Endothelial cell of umbilical vein (primary cell): ENCODE data around the gene C2orf68.

Source experiments
- EZH2 ChIP-seq: IDR thresholded peaks from 2 replicates; pipeline ENCODE4 v1.6.1; 2012; ENCODE audit warnings: borderline replicate concordance, low read depth, mild to moderate bottlenecking, moderate library complexity, low read length, inconsistent platforms; ENCODE audit not compliant: severe bottlenecking
- FOS ChIP-seq: IDR thresholded peaks from 2 replicates; pipeline ENCODE4 v1.6.1; 2011; ENCODE audit warnings: mild to moderate bottlenecking, low read length, moderate library complexity, borderline replicate concordance; ENCODE audit not compliant: insufficient read depth
- GATA2 ChIP-seq: IDR thresholded peaks from 2 replicates; pipeline ENCODE4 v1.7.0; 2011; ENCODE audit warnings: low read depth, mild to moderate bottlenecking, moderate library complexity, mixed read lengths, low read length; ENCODE audit not compliant: insufficient read length, insufficient read depth
- JUN ChIP-seq: IDR thresholded peaks from 2 replicates; pipeline ENCODE4 v1.6.1; 2011; ENCODE audit warnings: borderline replicate concordance, low read depth; ENCODE audit not compliant: insufficient read length, insufficient read depth
- MYC ChIP-seq: IDR thresholded peaks from one replicate; pipeline ENCODE4 v1.6.1; 2011; ENCODE audit warnings: mild to moderate bottlenecking, low read depth, low read length
- POLR2A ChIP-seq: IDR thresholded peaks from 2 replicates; pipeline ENCODE4 v1.6.1; 2012; ENCODE audit warnings: low read depth, mild to moderate bottlenecking, control low read depth, low read length
- POLR2AphosphoS5 ChIP-seq: IDR thresholded peaks from 2 replicates; pipeline ENCODE4 v1.6.1; 2012; ENCODE audit warnings: low read depth, mild to moderate bottlenecking, control low read depth, low read length, moderate library complexity; ENCODE audit not compliant: insufficient read depth
- TF ChIP-seq, protein P1 (sequence below), 2 donors: IDR thresholded peaks; 1 replicate in 1 of 2; 2 replicates in 1 of 2; pipeline ENCODE4 v1.5.1; 2011; ENCODE audit warnings: low read length in 2 of 2, mild to moderate bottlenecking in 2 of 2, moderate library complexity in 2 of 2, control low read depth in 1 of 2, inconsistent platforms in 1 of 2, low read depth in 1 of 2; ENCODE audit not compliant: insufficient read depth in 1 of 2; ENCODE audit errors: extremely low read depth in 1 of 2
- TF ChIP-seq, protein P2 (sequence below): IDR thresholded peaks from 2 replicates; pipeline ENCODE4 v1.6.1; 2011; ENCODE audit not compliant: insufficient read depth, insufficient read length

DNA sequence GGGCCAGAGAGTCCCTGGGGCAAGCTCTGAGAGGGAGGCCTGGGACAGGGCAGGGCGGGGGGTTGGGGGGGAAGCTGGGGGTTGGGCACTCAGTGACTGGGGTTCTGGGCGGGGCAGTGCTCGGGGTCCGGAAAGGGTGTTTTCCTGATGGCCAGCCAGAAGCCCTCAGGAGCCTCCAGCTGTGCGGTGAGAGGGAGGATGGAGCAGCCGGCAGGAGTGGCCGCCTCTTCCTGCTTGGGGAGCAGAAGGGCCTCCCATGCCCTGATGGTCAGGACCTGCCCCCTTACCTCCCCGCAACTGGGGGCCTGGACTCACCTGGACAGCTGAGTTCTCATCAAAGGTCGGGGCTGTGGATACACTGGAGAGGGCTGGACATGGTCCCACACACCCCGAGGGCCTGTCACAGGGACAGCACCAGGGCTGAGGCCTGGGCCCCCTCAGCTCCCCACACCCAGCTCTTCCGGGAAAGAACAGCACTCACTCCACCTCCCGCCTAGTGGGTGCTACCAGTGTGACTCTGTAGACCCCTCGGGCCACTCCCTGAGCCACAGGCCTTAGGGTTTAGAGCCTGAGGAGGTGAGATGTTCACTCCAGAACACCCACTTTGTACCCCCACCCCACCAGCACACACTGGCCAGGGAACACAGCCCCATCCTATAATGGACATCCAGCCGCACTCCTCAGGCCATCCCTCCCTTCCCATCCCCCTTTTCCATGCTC is 49.4 kb upstream of the C2orf68 start:
- TF ChIP-seq EZH2 (no peak), POLR2A (no peak), MYC (no peak), FOS (no peak), GATA2 (no peak), POLR2AphosphoS5 (no peak), JUN (no peak)
- TF ChIP-seq, protein P1, sequence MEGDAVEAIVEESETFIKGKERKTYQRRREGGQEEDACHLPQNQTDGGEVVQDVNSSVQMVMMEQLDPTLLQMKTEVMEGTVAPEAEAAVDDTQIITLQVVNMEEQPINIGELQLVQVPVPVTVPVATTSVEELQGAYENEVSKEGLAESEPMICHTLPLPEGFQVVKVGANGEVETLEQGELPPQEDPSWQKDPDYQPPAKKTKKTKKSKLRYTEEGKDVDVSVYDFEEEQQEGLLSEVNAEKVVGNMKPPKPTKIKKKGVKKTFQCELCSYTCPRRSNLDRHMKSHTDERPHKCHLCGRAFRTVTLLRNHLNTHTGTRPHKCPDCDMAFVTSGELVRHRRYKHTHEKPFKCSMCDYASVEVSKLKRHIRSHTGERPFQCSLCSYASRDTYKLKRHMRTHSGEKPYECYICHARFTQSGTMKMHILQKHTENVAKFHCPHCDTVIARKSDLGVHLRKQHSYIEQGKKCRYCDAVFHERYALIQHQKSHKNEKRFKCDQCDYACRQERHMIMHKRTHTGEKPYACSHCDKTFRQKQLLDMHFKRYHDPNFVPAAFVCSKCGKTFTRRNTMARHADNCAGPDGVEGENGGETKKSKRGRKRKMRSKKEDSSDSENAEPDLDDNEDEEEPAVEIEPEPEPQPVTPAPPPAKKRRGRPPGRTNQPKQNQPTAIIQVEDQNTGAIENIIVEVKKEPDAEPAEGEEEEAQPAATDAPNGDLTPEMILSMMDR (IDR thresholded peaks at IDR 0.05; ENCODE audit: extremely low read depth in 1 of 2, insufficient read depth in 1 of 2, low read depth in 1 of 2, low read length in 2 of 2): no peak
- TF ChIP-seq, protein P2, sequence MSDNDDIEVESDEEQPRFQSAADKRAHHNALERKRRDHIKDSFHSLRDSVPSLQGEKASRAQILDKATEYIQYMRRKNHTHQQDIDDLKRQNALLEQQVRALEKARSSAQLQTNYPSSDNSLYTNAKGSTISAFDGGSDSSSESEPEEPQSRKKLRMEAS: no peak
